Breast epithelium (tissue), 4 donors: ENCODE data around the gene TPD52L1. TPM values are rescaled to one million over a fixed set of nuclear protein-coding genes. Genes with fewer than 3 reads are reported as not detected.

Source experiments
- DNase-seq, 2 donors: peaks; one replicate each; pipeline ENCODE4 v3.0.0-alpha.2; 2019; ENCODE audit warnings: low spot score in 2 of 2
- H3K27ac ChIP-seq, 2 donors: fragments of 200-600 bp; sonication (generic) in 1 of 2; one replicate each; pipeline ENCODE4 v1.5.1; 2016 to 2019; ENCODE audit warnings: mild to moderate bottlenecking in 1 of 2
- H3K27me3 ChIP-seq, 2 donors: fragments of 200-600 bp; sonication (generic) in 1 of 2; one replicate each; pipeline versions ENCODE4 v1.5.1 to v1.6.0; 2017 to 2019; ENCODE audit warnings: control low read depth in 1 of 2, mild to moderate bottlenecking in 1 of 2
- H3K36me3 ChIP-seq: fragments of 200-600 bp; one replicate; pipeline ENCODE4 v1.5.1; 2019
- H3K4me1 ChIP-seq, 2 donors: fragments of 200-600 bp; sonication (generic); one replicate each; pipeline ENCODE4 v1.5.1; 2016 to 2019; ENCODE audit warnings: control low read depth in 1 of 2
- H3K4me3 ChIP-seq, 3 donors: fragments of 200-600 bp; sonication (generic); 1 replicate in 2 of 3; 2 replicates in 1 of 3; pipeline ENCODE4 v1.5.1; 2016 to 2019; ENCODE audit warnings: mild to moderate bottlenecking in 3 of 3, moderate library complexity in 2 of 3
- H3K9me3 ChIP-seq, 2 donors: fragments of 200-600 bp; sonication (generic) in 1 of 2; one replicate each; pipeline ENCODE4 v1.5.1; 2016 to 2019; ENCODE audit warnings: control low read depth in 1 of 2
- POLR2A ChIP-seq: fragments of 450-650 bp; IDR thresholded peaks from one replicate; pipeline ENCODE4 v1.6.1; 2016; ENCODE audit warnings: antibody characterized with exemption, mild to moderate bottlenecking, moderate library complexity
- POLR2AphosphoS5 ChIP-seq, 3 donors: sonication (generic); formaldehyde crosslinking; IDR thresholded peaks; one replicate each; pipeline ENCODE4 v1.6.1; 2017; ENCODE audit warnings: antibody characterized with exemption in 3 of 3
- intact Hi-C: fragments of 100-400 bp; cut with DNase I; formaldehyde crosslinking; loops from one replicate; pipeline ENCODE4 v1.15.1; 2023; ENCODE audit warnings: low total_unique reads
- total RNA-seq, 3 donors: library from RNA; depleted of rRNA; stranded (reverse); fragments of >200 nt; gene quantifications; one replicate each; pipeline ENCODE4 v1.1.0, GENCODE V29; 2016
- TF ChIP-seq, protein P1 (sequence below), 3 donors: fragments of 450-650 bp; IDR thresholded peaks; one replicate each; pipeline ENCODE4 v1.5.1; 2016 to 2017; ENCODE audit warnings: antibody characterized with exemption in 3 of 3, mild to moderate bottlenecking in 3 of 3, moderate library complexity in 3 of 3

The TPD52L1 gene
- total RNA-seq, 3 donors from 2014 or later, result 27.2 to 266 (median 81.3) TPM

DNA sequence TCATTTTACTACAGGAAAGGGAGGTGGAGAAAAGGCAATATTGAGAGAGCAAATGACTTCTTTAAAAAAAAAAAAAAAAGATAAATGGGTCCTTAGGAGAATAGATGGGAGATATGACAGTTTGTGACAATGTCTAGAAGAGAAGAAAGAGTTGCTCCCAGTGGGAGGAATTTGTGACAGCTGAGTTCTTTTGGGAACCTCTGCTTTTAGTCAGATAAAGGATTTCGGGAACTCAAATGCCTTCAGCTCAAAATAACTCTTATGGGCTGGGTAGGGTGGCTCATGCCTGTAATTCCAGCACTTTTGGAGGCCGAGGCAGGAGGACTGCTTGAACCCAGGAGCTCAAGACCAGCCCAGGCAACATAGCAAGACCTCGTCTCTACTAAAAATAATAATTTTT is 13.1 kb downstream of the TPD52L1 start:
- no peak overlapping the region for H3K4me3 ChIP-seq
- H3K27ac ChIP-seq, result no peak overlapping the region
- no peaks in the 10 kb centered on the region for H3K36me3 ChIP-seq
- intact Hi-C loops, result no loop called here
- no peaks in the 10 kb centered on the region for H3K27me3 ChIP-seq
- no peaks in the 10 kb centered on the region for H3K4me1 ChIP-seq
- H3K9me3 ChIP-seq, result no peaks in the 10 kb centered on the region
- TF ChIP-seq POLR2A, result no peak
- TF ChIP-seq, protein P1, sequence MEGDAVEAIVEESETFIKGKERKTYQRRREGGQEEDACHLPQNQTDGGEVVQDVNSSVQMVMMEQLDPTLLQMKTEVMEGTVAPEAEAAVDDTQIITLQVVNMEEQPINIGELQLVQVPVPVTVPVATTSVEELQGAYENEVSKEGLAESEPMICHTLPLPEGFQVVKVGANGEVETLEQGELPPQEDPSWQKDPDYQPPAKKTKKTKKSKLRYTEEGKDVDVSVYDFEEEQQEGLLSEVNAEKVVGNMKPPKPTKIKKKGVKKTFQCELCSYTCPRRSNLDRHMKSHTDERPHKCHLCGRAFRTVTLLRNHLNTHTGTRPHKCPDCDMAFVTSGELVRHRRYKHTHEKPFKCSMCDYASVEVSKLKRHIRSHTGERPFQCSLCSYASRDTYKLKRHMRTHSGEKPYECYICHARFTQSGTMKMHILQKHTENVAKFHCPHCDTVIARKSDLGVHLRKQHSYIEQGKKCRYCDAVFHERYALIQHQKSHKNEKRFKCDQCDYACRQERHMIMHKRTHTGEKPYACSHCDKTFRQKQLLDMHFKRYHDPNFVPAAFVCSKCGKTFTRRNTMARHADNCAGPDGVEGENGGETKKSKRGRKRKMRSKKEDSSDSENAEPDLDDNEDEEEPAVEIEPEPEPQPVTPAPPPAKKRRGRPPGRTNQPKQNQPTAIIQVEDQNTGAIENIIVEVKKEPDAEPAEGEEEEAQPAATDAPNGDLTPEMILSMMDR (IDR thresholded peaks at IDR 0.05), result no peak
- no peak for DNase-seq

DNA sequence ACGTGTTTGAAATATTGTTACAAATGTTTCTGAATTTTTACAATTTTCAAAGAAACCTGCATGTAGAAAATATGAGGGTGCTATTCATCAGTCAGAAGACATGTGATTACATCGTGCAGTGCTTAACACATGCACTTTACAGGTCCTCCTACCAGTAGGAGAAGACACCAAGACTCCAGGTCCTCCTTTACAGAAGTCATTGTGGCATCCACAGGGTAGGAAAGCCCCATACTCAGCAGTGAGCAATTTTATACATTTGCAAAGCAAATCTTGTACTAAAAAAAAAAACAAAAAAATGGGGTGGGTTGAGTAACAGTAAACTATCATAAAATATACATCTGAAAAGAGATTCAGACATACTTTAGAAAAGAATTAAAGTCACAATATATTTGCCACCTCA is 14.0 kb downstream of the TPD52L1 start:
- TF ChIP-seq POLR2AphosphoS5 (IDR thresholded peaks at IDR 0.05) (no peak), POLR2A (no peak)
- TF ChIP-seq, protein P1 (IDR thresholded peaks at IDR 0.05), result no peak
- no peaks in the 10 kb centered on the region for H3K4me1 ChIP-seq
- intact Hi-C loops, result no loop called here
- H3K4me3 ChIP-seq, result no peak overlapping the region
- no peaks in the 10 kb centered on the region for H3K36me3 ChIP-seq
- H3K27me3 ChIP-seq, result no peaks in the 10 kb centered on the region
- H3K27ac ChIP-seq, result no peak overlapping the region
- no peak for DNase-seq
- no peaks in the 10 kb centered on the region for H3K9me3 ChIP-seq

DNA sequence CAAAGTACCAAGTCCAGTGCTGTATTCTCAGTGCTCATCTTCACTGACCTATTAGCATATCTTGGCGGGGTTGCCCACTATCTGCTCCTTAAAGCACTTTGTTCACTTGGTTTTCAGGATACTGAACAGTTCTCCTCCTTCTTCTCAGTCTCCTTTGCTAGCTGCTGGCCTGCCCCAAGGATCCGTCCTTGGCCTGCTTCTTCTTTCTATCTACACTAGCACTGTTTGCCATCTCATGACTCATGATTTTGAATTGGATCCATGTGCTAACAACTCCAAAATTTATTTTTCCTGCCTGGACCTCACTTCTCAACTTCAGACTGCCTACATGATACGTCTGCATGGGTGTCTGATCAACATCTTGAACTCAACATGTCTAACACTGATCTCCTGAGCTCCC is 15.5 kb downstream of the TPD52L1 start:
- Histone ChIP-seq H3K4me1 (no peaks in the 10 kb centered on the region), H3K27ac (peak overlapping the region; percentile 29 to 72), H3K36me3 (no peaks in the 10 kb centered on the region), H3K9me3 (no peaks in the 10 kb centered on the region), H3K27me3 (no peaks in the 10 kb centered on the region), H3K4me3 (no peak overlapping the region)
- intact Hi-C loops, result no loop called here
- TF ChIP-seq POLR2A, result no peak
- TF ChIP-seq, protein P1 (IDR thresholded peaks at IDR 0.05), result no peak
- no peak for DNase-seq

DNA sequence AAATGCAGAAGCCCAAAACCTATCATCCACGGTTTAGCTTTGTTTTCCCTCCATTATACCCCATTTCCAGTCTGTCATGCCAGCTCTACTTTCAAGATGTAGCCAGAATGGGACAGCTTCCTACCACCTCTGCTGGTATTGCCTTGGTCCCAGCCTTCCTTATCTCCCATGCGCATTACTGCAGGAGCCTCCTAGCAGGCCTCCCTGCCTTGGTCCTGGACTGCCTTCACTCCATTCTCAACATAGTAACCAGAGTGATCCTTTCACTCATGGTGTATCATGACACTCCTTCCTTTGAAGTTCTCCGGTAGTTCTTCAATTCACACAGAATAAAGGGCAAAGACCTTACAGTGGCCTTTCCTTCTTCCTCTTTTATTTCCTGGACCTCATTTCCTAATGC is 15.9 kb downstream of the TPD52L1 start:
- intact Hi-C loops, result no loop called here
- H3K36me3 ChIP-seq, result no peaks in the 10 kb centered on the region
- H3K4me3 ChIP-seq, result no peak overlapping the region
- H3K27me3 ChIP-seq, result no peaks in the 10 kb centered on the region
- TF ChIP-seq, protein P1 (IDR thresholded peaks at IDR 0.05), result no peak
- no peak for TF ChIP-seq POLR2A
- TF ChIP-seq POLR2AphosphoS5 (IDR thresholded peaks at IDR 0.05), result no peak
- H3K27ac ChIP-seq, result peak overlapping the region; percentile 29 to 72
- no peaks in the 10 kb centered on the region for H3K4me1 ChIP-seq
- H3K9me3 ChIP-seq, result no peaks in the 10 kb centered on the region
- no peak for DNase-seq

DNA sequence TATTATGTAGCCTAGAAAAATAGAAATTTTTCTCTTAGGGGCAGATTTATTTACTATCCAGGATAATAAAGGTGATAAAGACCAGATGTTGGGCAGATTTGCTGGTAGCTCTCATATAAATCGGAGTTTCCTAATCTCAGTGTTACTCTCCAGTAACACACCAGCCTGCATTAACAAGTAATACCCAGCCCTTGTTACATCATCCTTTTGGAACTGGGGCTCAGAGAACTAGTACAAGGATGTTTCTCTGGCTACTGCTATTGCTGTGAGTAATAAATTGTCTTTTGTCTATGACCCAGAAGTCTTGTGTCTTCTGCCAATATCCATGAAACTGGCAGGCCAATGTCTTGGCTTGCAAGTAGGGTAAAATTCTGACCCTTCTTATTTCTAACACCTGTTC is 16.8 kb downstream of the TPD52L1 start:
- Histone ChIP-seq H3K9me3 (no peaks in the 10 kb centered on the region), H3K4me1 (no peaks in the 10 kb centered on the region), H3K36me3 (no peaks in the 10 kb centered on the region), H3K27ac (peak overlapping the region in 1 of 2 donors; percentile 72), H3K4me3 (no peak overlapping the region), H3K27me3 (no peaks in the 10 kb centered on the region)
- TF ChIP-seq POLR2A, result no peak
- TF ChIP-seq, protein P1 (IDR thresholded peaks at IDR 0.05), result no peak
- TF ChIP-seq POLR2AphosphoS5 (IDR thresholded peaks at IDR 0.05), result no peak
- intact Hi-C loops, result loop anchor here (10.0 kb wide), 1 partner anchor 1144 kb away; no protein-coding TSS in a partner anchor
- no peak for DNase-seq
